Stimulated activated CD4-positive, alpha-beta T cell treated with anti-CD3 and anti-CD28 coated beads, Interleukin-1b, Interleukin-23, amount 100 ng/mL, for 24 hours (primary cell): ENCODE measurements around the gene ARL8A.
"Not testable (repeated sequence)": the region's sequence is repeated elsewhere in the genome, so short reads cannot be mapped to it uniquely, and the experiment has no call there.

Source experiments
- DNase-seq, 4 experiments: peaks; one replicate each; pipeline ENCODE4 v3.0.0-alpha.2; 2020; ENCODE audit warnings: low read depth in 4 of 4, low spot score in 1 of 4

Gene ARL8A

DNA sequence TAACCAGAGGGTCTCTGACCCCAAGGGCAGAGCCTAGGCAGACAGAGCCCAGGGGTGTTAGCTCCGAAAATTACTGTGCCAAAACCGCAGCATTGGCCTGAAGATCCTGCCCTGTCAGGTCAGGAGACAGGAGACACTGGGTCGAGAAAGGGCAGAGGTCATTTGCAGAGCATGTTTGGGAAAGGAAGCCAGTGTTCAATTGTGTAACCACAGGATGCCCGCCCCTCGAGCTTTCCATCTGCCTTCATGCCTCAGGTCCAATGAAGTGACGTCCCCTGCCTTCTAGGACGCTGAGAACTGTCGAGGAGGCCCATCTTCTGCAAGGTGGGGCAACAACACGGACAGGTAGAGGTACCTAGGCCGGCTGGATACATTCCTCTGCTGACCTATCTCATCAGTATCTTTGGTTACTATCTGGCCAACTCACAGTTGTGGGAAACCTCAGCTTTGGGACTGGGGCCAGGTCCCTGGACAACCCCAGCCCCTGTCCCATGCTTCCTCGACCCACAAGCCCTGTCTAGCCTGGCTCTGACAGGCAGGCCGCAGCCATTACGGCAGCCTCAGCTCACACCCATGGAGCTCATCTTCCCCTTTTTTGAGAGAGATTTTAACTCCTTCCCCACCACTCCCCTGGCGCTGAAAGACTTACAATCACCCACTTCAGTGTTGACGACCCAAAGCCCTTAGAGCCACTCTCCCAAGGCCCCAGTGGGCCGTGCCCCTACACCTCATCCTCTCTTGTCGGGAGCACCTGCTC is 1.3 kb downstream of the ARL8A start:
- no peak for DNase-seq

DNA sequence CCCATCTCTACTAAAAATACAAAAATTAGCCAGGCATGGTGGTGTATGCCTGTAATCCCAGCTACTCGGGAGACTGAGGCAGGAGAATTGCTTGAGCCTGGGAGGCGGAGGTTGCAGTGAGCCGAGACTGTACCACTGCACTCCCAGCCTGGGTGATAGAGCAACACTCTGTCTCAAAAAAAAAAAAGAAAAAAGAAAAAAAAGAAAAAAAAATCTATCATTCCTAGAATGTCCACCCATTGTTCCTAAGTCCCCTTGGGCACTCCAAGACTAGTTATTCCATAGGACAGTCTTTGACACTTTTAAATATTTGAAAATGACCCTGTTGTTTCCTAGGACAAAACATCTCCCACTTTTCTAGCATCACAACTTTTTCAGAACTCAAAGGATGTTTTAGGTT is 3.1 kb downstream of the ARL8A start:
- DNase-seq = not testable (repeated sequence)

DNA sequence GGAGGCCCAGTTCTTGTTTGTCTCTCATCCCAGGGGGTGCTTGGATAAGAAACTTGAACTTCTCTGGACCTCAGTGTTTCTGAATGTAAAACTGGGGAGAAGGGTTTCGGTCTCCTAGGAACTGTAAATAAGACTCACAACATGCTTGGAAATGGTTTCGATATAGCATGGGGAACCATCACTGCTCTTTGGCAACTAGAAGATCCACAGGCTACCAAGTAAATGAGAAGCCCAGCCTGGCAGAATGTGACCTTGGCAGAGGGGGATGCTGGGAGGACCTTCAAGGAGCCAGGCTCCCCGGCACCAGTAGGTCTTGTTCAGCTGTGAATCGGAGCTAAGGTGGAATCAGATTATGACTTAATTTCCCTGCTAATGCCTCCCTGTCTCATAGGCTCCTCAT is 3.7 kb downstream of the ARL8A start:
- DNase-seq = no peak

- peak in 1 of 4 experiments; percentile 33 for DNase-seq
These were observed 9.3 kb downstream of the ARL8A start for GRCh38 chr1:202135221-202135721.

- no peak for DNase-seq
These were observed 9.8 kb downstream of the ARL8A start for GRCh38 chr1:202134645-202135172.

DNA sequence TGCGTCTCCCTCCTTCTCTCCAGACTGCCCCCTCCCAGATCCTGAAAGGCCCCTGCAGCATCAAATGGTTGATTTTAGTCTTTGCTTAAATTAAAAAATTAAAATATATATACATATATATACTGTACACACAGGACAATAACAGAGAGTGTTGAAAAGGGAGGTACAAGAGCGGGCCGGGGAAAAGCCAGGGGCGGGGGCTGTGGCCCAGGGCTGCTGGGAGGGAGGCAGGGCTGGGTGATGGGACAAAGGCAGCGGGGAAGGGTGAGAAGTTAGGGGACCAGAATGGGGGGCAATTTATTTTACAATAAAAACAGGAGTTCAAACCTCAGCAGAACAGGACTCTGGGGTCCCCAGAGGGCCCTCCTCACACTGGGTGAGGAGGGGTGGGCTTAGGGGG is 10.5 kb downstream of the ARL8A start:
- DNase-seq = no peak

- no peak for DNase-seq
These were observed 11.0 kb downstream of the ARL8A start for GRCh38 chr1:202133496-202133895.

DNA sequence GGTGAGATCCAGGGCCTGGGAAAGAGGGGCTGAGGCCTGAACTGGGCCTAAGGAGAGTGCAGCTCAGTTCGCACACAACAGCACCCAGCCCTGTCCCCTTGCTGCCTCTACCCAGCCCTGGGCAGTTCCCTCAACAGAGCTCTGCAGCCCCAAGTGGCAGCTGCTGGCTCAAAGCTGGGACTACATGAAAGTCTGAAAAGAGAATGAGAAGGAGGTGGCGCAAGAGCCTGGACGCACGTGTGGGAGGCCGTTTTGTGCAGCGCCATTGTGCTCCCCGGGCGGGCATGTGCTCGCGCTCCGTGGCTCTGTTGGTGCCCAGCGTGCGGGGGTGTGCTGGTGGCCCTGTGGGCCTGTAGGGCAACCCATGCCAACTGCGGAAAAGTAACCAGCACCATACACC is 11.5 kb downstream of the ARL8A start:
- no peak for DNase-seq

- no peak for DNase-seq
These were observed 12.3 kb downstream of the ARL8A start for GRCh38 chr1:202131956-202132821.

- DNase-seq = no peak
These were observed 13.6 kb downstream of the ARL8A start for GRCh38 chr1:202130816-202131522.

DNA sequence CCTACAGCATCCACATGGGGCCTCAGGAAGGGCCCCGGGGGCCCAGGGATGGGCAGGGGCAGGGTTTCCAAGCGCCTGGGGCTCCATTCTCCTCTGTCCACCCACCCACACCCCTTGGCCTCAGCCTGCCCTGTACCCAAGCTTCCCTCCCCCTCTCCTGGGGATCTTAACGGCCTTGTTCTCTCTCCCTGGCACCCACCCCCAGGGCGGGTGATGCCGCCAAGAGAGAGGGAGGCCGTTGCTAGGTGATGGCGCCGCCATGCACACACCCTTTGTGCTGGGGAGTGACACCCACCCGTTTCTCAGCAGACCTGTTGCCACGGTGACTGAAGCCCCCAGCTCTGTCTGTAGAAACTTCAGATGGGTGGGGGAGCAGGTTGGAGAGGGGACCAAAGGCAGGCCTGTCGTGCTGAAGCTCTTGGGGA is 14.2 kb downstream of the ARL8A start:
- DNase-seq = no peak

GRCh38 chr1:202129453-202130296 is 14.9 kb downstream of the ARL8A start:
- DNase-seq = no peak

DNA sequence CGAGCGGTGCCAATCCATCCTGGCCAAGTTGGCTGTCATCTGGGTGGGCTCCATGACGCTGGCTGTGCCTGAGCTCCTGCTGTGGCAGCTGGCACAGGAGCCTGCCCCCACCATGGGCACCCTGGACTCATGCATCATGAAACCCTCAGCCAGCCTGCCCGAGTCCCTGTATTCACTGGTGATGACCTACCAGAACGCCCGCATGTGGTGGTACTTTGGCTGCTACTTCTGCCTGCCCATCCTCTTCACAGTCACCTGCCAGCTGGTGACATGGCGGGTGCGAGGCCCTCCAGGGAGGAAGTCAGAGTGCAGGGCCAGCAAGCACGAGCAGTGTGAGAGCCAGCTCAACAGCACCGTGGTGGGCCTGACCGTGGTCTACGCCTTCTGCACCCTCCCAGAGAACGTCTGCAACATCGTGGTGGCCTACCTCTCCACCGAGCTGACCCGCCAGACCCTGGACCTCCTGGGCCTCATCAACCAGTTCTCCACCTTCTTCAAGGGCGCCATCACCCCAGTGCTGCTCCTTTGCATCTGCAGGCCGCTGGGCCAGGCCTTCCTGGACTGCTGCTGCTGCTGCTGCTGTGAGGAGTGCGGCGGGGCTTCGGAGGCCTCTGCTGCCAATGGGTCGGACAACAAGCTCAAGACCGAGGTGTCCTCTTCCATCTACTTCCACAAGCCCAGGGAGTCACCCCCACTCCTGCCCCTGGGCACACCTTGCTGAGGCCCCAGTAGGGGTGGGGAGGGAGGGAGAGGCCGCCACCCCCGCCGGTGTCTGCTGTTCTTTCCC is 16.5 kb downstream of the ARL8A start:
- no peak for DNase-seq

- no peak for DNase-seq
These were observed 17.5 kb downstream of the ARL8A start for GRCh38 chr1:202127061-202127460.

- no peak for DNase-seq
These were observed 18.1 kb downstream of the ARL8A start for GRCh38 chr1:202126426-202126825.

DNA sequence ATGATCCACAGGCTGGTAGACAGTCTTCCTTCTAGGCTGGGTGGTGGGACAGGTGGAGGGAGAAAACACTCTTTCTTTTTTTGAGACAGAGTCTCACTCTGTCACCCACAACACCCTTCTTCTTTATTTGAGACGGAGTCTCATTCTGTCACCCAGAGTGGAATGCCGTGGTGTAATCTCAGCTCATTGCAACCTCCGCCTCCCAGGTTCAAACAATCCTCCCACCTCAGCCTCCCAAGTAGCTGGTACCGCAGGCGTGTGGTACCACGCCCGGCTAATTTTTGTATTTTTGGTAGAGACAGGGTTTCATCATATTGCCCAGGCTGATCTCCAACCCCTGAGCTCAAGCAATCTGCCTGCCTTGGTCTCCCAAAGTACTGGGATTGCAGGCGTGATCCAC is 18.9 kb downstream of the ARL8A start:
- no peak for DNase-seq

GRCh38 chr1:202124142-202124541 is 20.4 kb downstream of the ARL8A start:
- DNase-seq = no peak

- no peak for DNase-seq
These were observed 21.2 kb downstream of the ARL8A start for GRCh38 chr1:202123336-202123813.

GRCh38 chr1:202122639-202123335 is 21.8 kb downstream of the ARL8A start, which contains the start of gene GPR37L1:
Gene GPR37L1, plus strand, starts transcription at chr1:202122917. Its CDS starts 47 bp downstream, at chr1:202122964.
- no peak for DNase-seq
